ENCODE results near the gene ANKRD36C.
"Not testable (repeated sequence)": the region's sequence is repeated elsewhere in the genome, so short reads cannot be mapped to it uniquely, and the experiment has no call there.

DNA sequence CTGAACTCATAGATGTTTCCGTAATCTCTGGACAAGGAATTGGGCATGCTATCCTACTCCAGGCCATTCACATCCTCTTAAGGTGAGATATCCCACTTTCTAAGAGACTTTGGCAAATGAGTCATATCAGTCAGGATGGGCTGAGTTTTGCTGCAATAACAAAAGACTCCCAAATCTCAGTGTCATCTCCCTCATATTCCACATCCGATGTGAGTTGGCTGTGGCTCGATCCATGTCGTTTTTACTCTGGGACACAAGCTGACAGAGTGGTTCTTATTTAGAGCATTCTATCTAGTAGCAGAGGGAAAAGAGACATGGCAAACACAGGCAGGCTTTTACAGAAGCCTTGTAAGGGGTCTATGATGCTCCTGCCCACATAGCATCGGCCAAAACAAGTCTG, 14.6 kb upstream of the ANKRD36C start:
- TF ChIP-seq, protein P1, sequence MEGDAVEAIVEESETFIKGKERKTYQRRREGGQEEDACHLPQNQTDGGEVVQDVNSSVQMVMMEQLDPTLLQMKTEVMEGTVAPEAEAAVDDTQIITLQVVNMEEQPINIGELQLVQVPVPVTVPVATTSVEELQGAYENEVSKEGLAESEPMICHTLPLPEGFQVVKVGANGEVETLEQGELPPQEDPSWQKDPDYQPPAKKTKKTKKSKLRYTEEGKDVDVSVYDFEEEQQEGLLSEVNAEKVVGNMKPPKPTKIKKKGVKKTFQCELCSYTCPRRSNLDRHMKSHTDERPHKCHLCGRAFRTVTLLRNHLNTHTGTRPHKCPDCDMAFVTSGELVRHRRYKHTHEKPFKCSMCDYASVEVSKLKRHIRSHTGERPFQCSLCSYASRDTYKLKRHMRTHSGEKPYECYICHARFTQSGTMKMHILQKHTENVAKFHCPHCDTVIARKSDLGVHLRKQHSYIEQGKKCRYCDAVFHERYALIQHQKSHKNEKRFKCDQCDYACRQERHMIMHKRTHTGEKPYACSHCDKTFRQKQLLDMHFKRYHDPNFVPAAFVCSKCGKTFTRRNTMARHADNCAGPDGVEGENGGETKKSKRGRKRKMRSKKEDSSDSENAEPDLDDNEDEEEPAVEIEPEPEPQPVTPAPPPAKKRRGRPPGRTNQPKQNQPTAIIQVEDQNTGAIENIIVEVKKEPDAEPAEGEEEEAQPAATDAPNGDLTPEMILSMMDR (optimal IDR thresholded peaks at IDR 0.05 in 1 of 3, IDR thresholded peaks at IDR 0.05 in 1 of 3, conservative IDR thresholded peaks at IDR 0.05 in 1 of 3; ENCODE audit: extremely low read depth in 1 of 3, insufficient read depth in 2 of 3, low read length in 3 of 3), result not testable (repeated sequence)
- TF ChIP-seq EZH2 (IDR thresholded peaks at IDR 0.05; ENCODE audit: low read length), result not testable (repeated sequence)

Data from keratinocyte (primary cell).